K562 (cell line): Measurements from ENCODE around the gene KHSRP. TPM values are rescaled to one million over a fixed set of nuclear protein-coding genes. Genes with fewer than 3 reads are reported as not detected.

ENCODE experiments used
- ATAC-seq: fragments of 200-7000 bp; cut with Tn5 transposase; 3 replicates; pipeline ENCODE4 v1.9.1; 2020; ENCODE audit warnings: moderate library complexity
- BruUV-seq: library from RNA; stranded (reverse); fragments of 400-500 nt; replicated peaks from 2 replicates; lab custom pipeline; 2021; lab: Mats Ljungman, UMichigan
- CTCF ChIA-PET: fragments of 300-600 bp; formaldehyde crosslinking; extraction: SDS; loops from one replicate; lab custom pipeline; 2021; ENCODE audit warnings: low intra/inter-chr PET ratio; lab: Yijun Ruan, JAX
- POLR2A ChIA-PET: fragments of 300-600, 350-650 bp; sonication (Branson Sonifier 250); formaldehyde crosslinking; extraction: SDS; loops from one replicate; lab custom pipeline; 2021; ENCODE audit warnings: antibody characterized with exemption, inconsistent platforms; lab: Yijun Ruan, JAX
- DNase-seq, 4 experiments: peaks; one replicate each; pipeline versions ENCODE4 v3.0.0 to v3.0.0-alpha.2; 2011 to 2018; ENCODE audit warnings: low spot score in 3 of 4, mixed read lengths in 3 of 4; ENCODE audit errors: extremely low read depth in 1 of 4
- FAIRE-seq: peaks from 2 replicates; lab custom pipeline; 2011; peaks lifted over from hg19 to GRCh38; lab: Jason Lieb, UNC
- H2AFZ ChIP-seq: 2 replicates; pipeline ENCODE4 v1.6.0; 2011; ENCODE audit warnings: low read depth, low read length, control low read depth, inconsistent platforms
- H3K27ac ChIP-seq: fragments of 200-600 bp; 3 replicates; pipeline ENCODE4 v1.8.0; 2011; ENCODE audit warnings: low read depth, mild to moderate bottlenecking, control low read depth, inconsistent platforms, low read length, moderate library complexity, mixed read lengths; ENCODE audit errors: extremely low read depth
- H3K27me3 ChIP-seq, 2 experiments: fragments of 300-600 bp in 1 of 2; 2 replicates in 1 of 2; 3 replicates in 1 of 2; pipeline versions ENCODE4 v1.6.0 to v1.8.0; 2011; ENCODE audit warnings: inconsistent platforms in 2 of 2, low read length in 2 of 2, mild to moderate bottlenecking in 1 of 2, mixed read lengths in 1 of 2, moderate library complexity in 1 of 2; ENCODE audit not compliant: control insufficient read depth in 2 of 2, insufficient read depth in 2 of 2
- H3K36me3 ChIP-seq: fragments of 300-600 bp; 3 replicates; pipeline ENCODE4 v1.8.0; 2011; ENCODE audit warnings: mild to moderate bottlenecking, low read length, inconsistent platforms; ENCODE audit not compliant: control insufficient read depth, insufficient read depth
- H3K4me1 ChIP-seq, 2 experiments: fragments of 200-600 bp in 1 of 2; replicated peaks in 1 of 2; 2 replicates in 1 of 2; 3 replicates in 1 of 2; pipeline versions ENCODE4 v1.5.1 to v1.8.0; 2011; ENCODE audit warnings: inconsistent platforms in 2 of 2, low read length in 2 of 2, mild to moderate bottlenecking in 1 of 2, mixed read lengths in 1 of 2, moderate library complexity in 1 of 2; ENCODE audit not compliant: control insufficient read depth in 2 of 2, insufficient read depth in 2 of 2
- H3K4me2 ChIP-seq: 2 replicates; pipeline ENCODE4 v1.6.1; 2011; ENCODE audit warnings: low read length, control low read depth, inconsistent platforms, mixed read lengths; ENCODE audit not compliant: insufficient read depth
- H3K4me3 ChIP-seq: fragments of 200-600 bp; sonication (generic), shearing (Covaris generic); 2 replicates; pipeline ENCODE4 v1.5.1; 2016; ENCODE audit warnings: control low read depth, inconsistent platforms
- H3K79me2 ChIP-seq: fragments of 200-600 bp; 3 replicates; pipeline ENCODE4 v1.8.0; 2011; ENCODE audit warnings: low read length, inconsistent platforms; ENCODE audit not compliant: control insufficient read depth, insufficient read depth
- H3K9ac ChIP-seq, 2 experiments: 2 replicates each; pipeline versions ENCODE4 v1.6.0 to v1.6.1; 2011; ENCODE audit warnings: low read depth in 2 of 2, low read length in 2 of 2, control low read depth in 1 of 2, inconsistent platforms in 1 of 2, mild to moderate bottlenecking in 1 of 2, mixed read lengths in 1 of 2; ENCODE audit not compliant: insufficient read depth in 1 of 2
- H3K9me1 ChIP-seq: one replicate; pipeline ENCODE4 v1.6.0; 2011; ENCODE audit warnings: inconsistent platforms, mild to moderate bottlenecking, low read length, moderate library complexity; ENCODE audit not compliant: control insufficient read depth, insufficient read depth
- H3K9me3 ChIP-seq: replicated peaks from 2 replicates; pipeline ENCODE4 v1.5.1; 2011; ENCODE audit warnings: low read depth, low read length, inconsistent platforms; ENCODE audit not compliant: control insufficient read depth, insufficient read depth
- H4K20me1 ChIP-seq: replicated peaks from 2 replicates; pipeline ENCODE4 v1.6.1; 2011; ENCODE audit warnings: low read length, inconsistent platforms, mixed read lengths; ENCODE audit not compliant: control insufficient read depth, insufficient read depth
- FOS ChIP-seq: IDR thresholded peaks from 3 replicates; pipeline ENCODE4 v1.6.1; 2011; ENCODE audit not compliant: insufficient read length; ENCODE audit errors: extremely low read depth
- ZBTB33 ChIP-seq: sonication (generic); formaldehyde crosslinking; IDR thresholded peaks from 2 replicates; pipeline ENCODE4 v1.8.1; 2023; ENCODE audit warnings: mild to moderate bottlenecking, missing genetic modification reagents
- WGBS: fragments of 100-300 bp; shearing (Covaris generic); methylation state at CpG from one replicate; pipeline ENCODE4 v1.1.6; 2016; ENCODE audit warnings: low coverage, mixed read lengths; ENCODE audit not compliant: insufficient coverage; ENCODE audit errors: missing lambda C conversion rate; 5-methylcytosine and 5-hydroxymethylcytosine counted together
- in situ Hi-C: fragments of 300-500 bp; cut with MboI; formaldehyde crosslinking; loops from 4 replicates; pipeline ENCODE4 v1.15.0; 2018; ENCODE audit warnings: inconsistent platforms, mixed read lengths
- intact Hi-C: fragments of 100-400 bp; cut with micrococcal nuclease; formaldehyde crosslinking; loops from 2 replicates; pipeline ENCODE4 v1.14.2; 2022
- polyA plus RNA-seq, 8 experiments: library from polyadenylated mRNA; depleted of rRNA in 4 of 8; stranded (reverse) in 5 of 8; unstranded in 3 of 8; fragments of >200 nt; fragmentation: Nextera tagmentation in 2 of 8; fragmentation: Illumina TruSeq in 1 of 8; extraction: Ambion mirVana in 2 of 8; extraction: Trizol in 1 of 8; gene quantifications; 2 replicates each; pipeline versions ENCODE4 v1.2.1 to v1.2.3, GENCODE V29; 2011 to 2014; ENCODE audit warnings: inconsistent platforms in 1 of 8, missing spikeins in 1 of 8
- total RNA-seq, 7 experiments: library from RNA; depleted of rRNA in 6 of 7; stranded (reverse); fragments of >200 nt in 6 of 7; fragmentation: Illumina TruSeq in 2 of 7; extraction: Trizol in 2 of 7; gene quantifications; 2 replicates each; pipeline versions ENCODE4 v1.2.1 to v1.2.3, GENCODE V29; 2011 to 2021; ENCODE audit warnings: low replicate concordance in 1 of 7
- TF ChIP-seq, protein P1 (sequence below): sonication (generic); formaldehyde crosslinking; IDR thresholded peaks from 2 replicates; pipeline ENCODE4 v1.8.1; 2022; ENCODE audit warnings: missing genetic modification reagents

KHSRP gene
- total and polyA plus RNA-seq, 9 of the 15 experiments (the other 6 are each of a cell fraction or from before 2014, with no cell fraction given) = 4.2 to 564 (median 139) TPM

- peaks cover 0 to 19% of the 10 kb centered on the region in 2 experiments; a peak in 3 of 5 replicates for H3K4me1 ChIP-seq
- H3K9me1 ChIP-seq = no peaks in the 10 kb centered on the region
- CTCF ChIA-PET = no interaction called here
- no peak overlapping the region for H3K4me2 ChIP-seq
- H2AFZ ChIP-seq = no peak overlapping the region
- peaks cover 8 to 17% of the 10 kb centered on the region in 2 experiments; a peak in 4 of 5 replicates for H3K27me3 ChIP-seq
- H3K36me3 ChIP-seq = no peaks in the 10 kb centered on the region
- 23% methylated on average over 8 of the region's 8 CpGs for WGBS
- ATAC-seq (no peak; the same call in 2 of the 3 replicates), FAIRE-seq (no peak), DNase-seq (peak in 2 of 4 experiments; percentile 20 to 28)
- intact Hi-C loops = no loop called here
- H3K4me3 ChIP-seq = no peak overlapping the region
- H3K27ac ChIP-seq = no peak overlapping the region
- BruUV-seq = no TSS peak
- in situ Hi-C loops = no loop called here
- H3K79me2 ChIP-seq = no peaks in the 10 kb centered on the region
- no peak overlapping the region for H3K9ac ChIP-seq
- H3K9me3 ChIP-seq = no peaks in the 10 kb centered on the region
- TF ChIP-seq ZBTB33 (CRISPR knock-in tag) (0 out of 2 replicates have a peak, but pooled peaks have one; percentile 31), FOS (no peak)
- TF ChIP-seq, protein P1, sequence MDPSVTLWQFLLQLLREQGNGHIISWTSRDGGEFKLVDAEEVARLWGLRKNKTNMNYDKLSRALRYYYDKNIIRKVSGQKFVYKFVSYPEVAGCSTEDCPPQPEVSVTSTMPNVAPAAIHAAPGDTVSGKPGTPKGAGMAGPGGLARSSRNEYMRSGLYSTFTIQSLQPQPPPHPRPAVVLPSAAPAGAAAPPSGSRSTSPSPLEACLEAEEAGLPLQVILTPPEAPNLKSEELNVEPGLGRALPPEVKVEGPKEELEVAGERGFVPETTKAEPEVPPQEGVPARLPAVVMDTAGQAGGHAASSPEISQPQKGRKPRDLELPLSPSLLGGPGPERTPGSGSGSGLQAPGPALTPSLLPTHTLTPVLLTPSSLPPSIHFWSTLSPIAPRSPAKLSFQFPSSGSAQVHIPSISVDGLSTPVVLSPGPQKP (CRISPR knock-in tag) = no peak
- POLR2A ChIA-PET = interaction anchor here (0.5 to 1.0 kb wide), 3 partner anchors 11 to 1649 kb away, joined by 3 to 6 read pairs (median 4); no protein-coding TSS in a partner anchor
- H4K20me1 ChIP-seq = no peaks in the 10 kb centered on the region
These were observed 45.6 kb upstream of the KHSRP start for GRCh38 chr19:6470173-6470572.
